Effector CD8-positive, alpha-beta T cell (primary cell): ENCODE results near the gene ACE.

ENCODE experiments used
- DNase-seq: peaks from one replicate; lab custom pipeline; 2025; lab: John Stamatoyannopoulos, UW
- total RNA-seq, 4 experiments: gene quantifications; one replicate each; lab custom pipeline; 2026; lab: John Stamatoyannopoulos, UW

Gene ACE
- total RNA-seq: 0.10 to 2.4 (median 0.75) reads per million in 4 experiments

GRCh38 chr17:63476854-63477479 is at the start of gene ACE:
Gene ACE (plus strand): TSS chr17:63477061. CDS start chr17:63477095, 34 bp downstream.
- DNase-seq: no peak

DNA sequence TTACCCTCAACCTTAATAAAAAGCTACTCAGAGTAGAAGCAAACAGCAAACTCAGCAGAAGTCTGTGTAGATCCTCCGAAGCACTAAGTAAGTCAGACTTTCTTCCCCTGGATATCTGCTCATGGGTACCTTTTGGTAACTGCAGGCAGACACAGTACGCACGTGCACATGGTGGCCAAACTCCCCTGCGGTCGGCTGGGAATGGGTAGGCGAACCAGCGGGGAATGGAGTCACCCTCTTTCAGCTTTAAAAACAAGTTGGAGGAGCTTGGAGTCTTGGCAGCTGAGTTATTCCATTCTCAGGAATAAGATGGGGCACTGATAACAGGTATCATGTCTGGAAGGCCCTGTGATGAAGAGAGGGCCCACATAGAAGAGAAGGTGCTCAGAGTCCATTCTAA is 47.1 kb upstream of the ACE start:
- DNase-seq: no peak

DNA sequence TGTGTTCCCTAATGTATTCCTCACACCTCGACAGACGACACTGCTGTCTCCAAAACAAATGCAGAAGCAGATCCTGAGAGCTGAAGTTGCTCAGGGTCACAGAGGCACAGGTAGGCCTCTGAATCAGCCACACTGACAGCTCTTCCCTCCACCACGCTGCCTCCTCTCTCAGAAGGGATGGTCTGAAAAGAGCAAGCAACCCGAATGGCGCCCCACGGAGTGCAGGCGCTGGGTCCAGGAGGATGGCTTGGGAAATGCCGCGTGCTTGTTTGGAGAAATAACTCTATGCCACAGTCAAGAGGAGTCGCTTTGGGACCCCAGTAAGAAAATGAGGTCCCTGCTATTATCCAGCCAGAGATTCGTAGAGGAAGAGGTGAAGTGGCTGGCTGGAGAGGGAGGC is 46.6 kb upstream of the ACE start:
- DNase-seq: no peak

DNA sequence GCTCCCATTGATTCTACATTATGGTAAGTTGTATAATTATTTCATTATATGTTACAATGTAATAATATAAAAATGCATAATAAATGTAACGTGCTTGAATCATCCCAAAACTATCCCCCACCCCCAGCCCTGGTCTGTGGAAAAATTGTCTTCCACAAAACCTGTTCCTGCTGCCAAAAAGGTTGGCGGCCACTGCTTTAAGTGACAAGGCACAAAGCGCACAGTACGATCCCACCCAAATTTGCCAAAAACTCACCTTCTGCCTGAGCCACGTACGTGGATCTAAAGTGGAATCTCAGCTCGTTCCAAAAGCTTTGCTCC is 45.3 kb upstream of the ACE start:
- no peak for DNase-seq

- DNase-seq: no peak
Measured at GRCh38 chr17:63431939-63432804, 44.7 kb upstream of the ACE start.

GRCh38 chr17:63433746-63434591 is 42.9 kb upstream of the ACE start:
- no peak for DNase-seq

GRCh38 chr17:63434951-63435571 is 41.8 kb upstream of the ACE start:
- no peak for DNase-seq

GRCh38 chr17:63435681-63436522 is 41.0 kb upstream of the ACE start:
- DNase-seq: no peak

DNA sequence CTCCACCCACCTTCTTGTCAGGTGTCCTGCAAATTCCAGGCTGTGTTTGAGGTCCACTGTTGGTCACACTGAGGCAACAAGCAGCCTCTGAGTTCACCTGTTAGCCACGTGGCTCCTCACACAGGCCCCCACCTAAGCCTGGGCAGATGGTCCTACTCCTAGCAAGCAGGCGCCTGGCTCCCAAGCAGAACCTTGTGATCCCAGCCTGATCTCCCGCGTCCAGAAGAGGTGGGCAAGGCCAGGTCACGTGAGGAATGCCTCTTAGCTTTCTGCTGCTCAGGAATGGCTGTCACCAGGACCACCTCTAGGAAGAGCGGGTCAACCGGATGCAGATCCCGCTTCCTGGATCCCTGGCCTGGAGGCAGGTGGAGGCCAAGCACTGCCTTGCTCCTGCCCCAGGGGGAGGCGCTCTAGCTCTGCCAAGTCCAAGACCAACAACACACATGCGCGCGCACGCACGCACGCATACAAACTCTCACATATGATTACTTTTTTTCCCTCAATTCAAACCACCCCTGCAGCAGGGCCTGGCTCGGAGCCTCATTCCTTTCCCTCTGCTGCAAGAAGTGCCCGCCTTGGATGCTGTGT is 40.2 kb upstream of the ACE start:
- DNase-seq: no peak

GRCh38 chr17:63437287-63438091 is 39.4 kb upstream of the ACE start:
- DNase-seq: no peak

GRCh38 chr17:63438092-63439051 is 38.5 kb upstream of the ACE start:
- DNase-seq: no peak

- no peak for DNase-seq
Measured at GRCh38 chr17:63439687-63440086, 37.2 kb upstream of the ACE start.

DNA sequence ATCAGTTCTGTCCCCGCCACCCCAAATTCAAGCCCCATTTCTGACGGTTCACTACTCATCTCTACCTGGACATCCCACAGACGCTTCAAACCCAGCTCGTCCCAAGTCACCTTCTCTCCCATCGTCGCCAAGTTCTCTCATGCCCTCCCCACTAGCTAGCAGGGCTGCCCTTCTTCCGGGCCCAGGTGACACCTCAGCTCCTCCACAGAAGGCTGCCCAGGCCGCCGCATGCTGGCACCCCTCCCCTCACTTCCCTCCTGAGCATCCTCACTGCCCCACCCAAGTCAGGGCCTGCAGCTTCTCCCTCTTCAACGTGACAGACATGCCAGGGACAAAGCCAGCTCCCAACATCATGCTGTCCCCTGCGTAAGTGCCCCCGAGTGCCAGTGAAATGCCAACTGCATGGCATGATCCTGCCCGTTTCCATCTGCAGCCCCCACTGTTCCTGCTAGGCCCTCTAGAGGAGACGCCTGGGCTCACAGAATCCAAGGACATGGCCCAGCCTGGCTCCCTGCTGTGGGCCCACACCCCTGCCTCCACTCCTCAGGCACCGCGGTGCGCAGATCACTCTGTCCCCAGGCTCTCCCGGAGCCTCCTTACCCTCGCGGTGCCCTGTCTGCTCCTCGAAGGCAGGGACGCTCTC is 36.6 kb upstream of the ACE start:
- no peak for DNase-seq

- no peak for DNase-seq
Measured at GRCh38 chr17:63440770-63441335, 36.0 kb upstream of the ACE start.

DNA sequence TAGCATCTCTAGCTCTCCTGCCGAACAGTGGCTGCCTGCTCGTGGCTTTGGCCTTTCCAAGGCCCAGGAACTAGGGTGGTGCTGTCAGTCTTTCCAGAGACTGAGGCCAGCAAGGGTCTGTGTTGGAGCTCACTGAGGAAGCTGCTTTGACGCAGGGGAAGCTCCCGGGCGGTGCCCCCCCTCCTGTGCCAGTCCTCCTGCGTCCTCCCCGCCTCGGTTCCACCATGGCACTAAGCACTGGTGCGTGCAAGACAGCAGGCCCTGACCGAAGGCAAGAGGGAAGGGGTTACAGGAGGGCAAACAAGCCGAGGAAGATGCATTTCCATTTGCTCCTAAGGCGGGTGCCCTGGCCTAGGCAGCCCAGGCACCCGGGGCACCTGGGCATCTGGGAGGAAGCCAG is 35.2 kb upstream of the ACE start:
- DNase-seq: no peak

DNA sequence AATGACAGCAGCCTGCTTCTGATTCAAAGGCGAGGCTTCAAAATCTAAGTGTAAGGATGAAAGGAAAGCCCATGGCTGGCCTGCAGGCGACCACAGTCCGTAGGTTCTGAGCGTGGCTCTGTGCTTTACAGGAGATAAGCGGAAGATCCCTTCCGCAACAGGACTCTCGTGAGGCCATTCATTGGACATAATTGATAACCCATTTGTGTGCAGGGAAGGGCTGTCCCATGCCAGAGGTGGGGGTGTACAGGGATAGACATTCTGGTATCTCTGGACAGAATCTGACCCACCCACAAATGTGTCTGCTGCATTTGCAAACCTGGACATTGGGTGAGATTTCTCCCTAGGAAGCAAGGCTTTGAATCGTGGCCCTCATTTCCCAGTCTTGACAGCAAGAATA is 34.8 kb upstream of the ACE start:
- DNase-seq: no peak

DNA sequence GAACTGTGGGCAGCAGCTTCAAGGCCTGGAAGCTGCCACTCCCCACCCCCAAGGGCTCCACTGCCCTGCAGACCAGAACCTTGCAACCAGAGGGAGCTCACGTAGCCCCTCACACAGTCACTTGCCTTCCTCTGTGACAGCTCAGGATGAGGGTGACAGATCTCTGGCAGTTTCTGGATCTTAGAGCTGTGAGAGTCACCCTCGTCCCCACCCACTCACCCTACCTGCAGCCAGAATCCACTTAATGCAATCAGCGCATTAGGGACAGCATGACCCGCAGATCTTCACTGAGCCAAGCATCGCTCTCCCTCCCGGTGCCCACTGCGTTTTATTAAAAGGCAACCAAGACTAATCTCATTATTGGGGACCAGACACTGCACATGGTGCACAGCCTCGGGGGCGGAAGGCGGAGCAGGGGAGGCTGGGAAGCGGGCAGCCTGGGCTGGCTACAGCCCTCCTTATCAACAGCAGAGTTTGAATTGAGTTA is 34.3 kb upstream of the ACE start:
- DNase-seq: no peak

- DNase-seq: no peak
Measured at GRCh38 chr17:63443053-63443452, 33.8 kb upstream of the ACE start.
